ENCODE data around the gene PRPS2. TPM values are rescaled to one million over a fixed set of nuclear protein-coding genes. Genes with fewer than 3 reads are reported as not detected.

PRPS2 gene
- total RNA-seq, 1 donor: 30.2 TPM

GRCh38 chrX:12824944-12825343 lies 33.7 kb downstream of the PRPS2 start:
- TF ChIP-seq CTCF (IDR thresholded peaks at IDR 0.05; ENCODE audit: insufficient read depth, low read depth, low read length): no peak
- no peak for DNase-seq (ENCODE audit: low read depth)

GRCh38 chrX:12825801-12826200 lies 34.6 kb downstream of the PRPS2 start:
- no peak for TF ChIP-seq CTCF (IDR thresholded peaks at IDR 0.05; ENCODE audit: insufficient read depth, low read depth, low read length)
- H3K4me3 ChIP-seq (ENCODE audit: low read depth, low read length): no peak overlapping the region
- DNase-seq (ENCODE audit: low read depth): no peak

More at GRCh38 chrX:12824944-12825343, 33.7 kb downstream of the PRPS2 start:
- H3K4me3 ChIP-seq (ENCODE audit: low read depth, low read length): no peak overlapping the region

- H3K4me3 ChIP-seq (ENCODE audit: low read depth, low read length): no peak overlapping the region
- no peak for TF ChIP-seq CTCF (IDR thresholded peaks at IDR 0.05; ENCODE audit: insufficient read depth, low read depth, low read length)
- DNase-seq (ENCODE audit: low read depth): no peak
These were observed 52.0 kb downstream of the PRPS2 start for GRCh38 chrX:12843061-12843667.

- DNase-seq (ENCODE audit: low read depth): no peak
- no peak overlapping the region for H3K4me3 ChIP-seq (ENCODE audit: low read depth, low read length)
- TF ChIP-seq CTCF (IDR thresholded peaks at IDR 0.05; ENCODE audit: insufficient read depth, low read depth, low read length): no peak
These were observed 52.6 kb downstream of the PRPS2 start for GRCh38 chrX:12843668-12844279.

GRCh38 chrX:12844319-12844718 lies 53.1 kb downstream of the PRPS2 start:
- DNase-seq (ENCODE audit: low read depth): no peak
- no peak for TF ChIP-seq CTCF (IDR thresholded peaks at IDR 0.05; ENCODE audit: insufficient read depth, low read depth, low read length)
- no peak overlapping the region for H3K4me3 ChIP-seq (ENCODE audit: low read depth, low read length)

GRCh38 chrX:12865359-12865758 lies 74.1 kb downstream of the PRPS2 start:
- peak; percentile 11 for DNase-seq (ENCODE audit: low read depth)
- TF ChIP-seq CTCF (IDR thresholded peaks at IDR 0.05; ENCODE audit: insufficient read depth, low read depth, low read length): no peak
- H3K4me3 ChIP-seq (ENCODE audit: low read depth, low read length): no peak overlapping the region
